Gastroesophageal sphincter (tissue), 3 donors: ENCODE results near the gene RBM39.

Experiments used
- CTCF ChIP-seq, 4 experiments: fragments of 200-600 bp in 2 of 4; fragments of 450-650 bp in 2 of 4; sonication (generic) in 1 of 4; IDR thresholded peaks; one replicate each; pipeline ENCODE4 v1.5.1; 2017 to 2019; ENCODE audit warnings: antibody characterized with exemption in 4 of 4, mild to moderate bottlenecking in 2 of 4, moderate library complexity in 2 of 4
- EP300 ChIP-seq: sonication (generic); formaldehyde crosslinking; IDR thresholded peaks from one replicate; pipeline ENCODE4 v1.6.1; 2017; ENCODE audit warnings: antibody characterized with exemption, mild to moderate bottlenecking
- POLR2A ChIP-seq, 2 donors: fragments of 450-650 bp; IDR thresholded peaks; one replicate each; pipeline ENCODE4 v1.6.1; 2017; ENCODE audit warnings: antibody characterized with exemption in 2 of 2, mild to moderate bottlenecking in 2 of 2, moderate library complexity in 1 of 2

GRCh38 chr20:35710884-35711587 is 31.0 kb downstream of the RBM39 start:
- TF ChIP-seq EP300 (no peak), CTCF (IDR thresholded peaks at IDR 0.05) (no peak), POLR2A (IDR thresholded peaks at IDR 0.05) (no peak)
